ENCODE data around the gene GABRB1. TPM values are rescaled to one million over a fixed set of nuclear protein-coding genes. Genes with fewer than 3 reads are reported as not detected.

The GABRB1 gene
- total RNA-seq, 1 experiment from 2014 or later: not detected

GRCh38 chr4:47219586-47219985, 188.2 kb downstream of the GABRB1 start:
- no peak overlapping the region for H3K9ac ChIP-seq (ENCODE audit: low read length)
- no peak overlapping the region for H3K4me2 ChIP-seq (ENCODE audit: low read length)
- DNase-seq (ENCODE audit: low read depth, low spot score): no peak
- H3K27me3 ChIP-seq (ENCODE audit: insufficient read depth, low read length): 0 out of 2 replicates have a peak, but pooled peaks cover 25% of the 10 kb centered on the region
- no peaks in the 10 kb centered on the region for H3K9me2 ChIP-seq (ENCODE audit: insufficient read depth)
- ChIA-PET RAD21 (ENCODE audit: low non-redundant PET in 1 of 2, low total read pairs in 2 of 2, uncharacterized antibody in 2 of 2, unreplicated experiment in 2 of 2) (no interaction called here), CTCF (no interaction called here), POLR2A (no interaction called here)
- intact Hi-C loops (cut with micrococcal nuclease): no loop called here
- ATAC-seq: no peak
- H3K36me3 ChIP-seq (ENCODE audit: control insufficient read depth in 1 of 2, insufficient read depth in 2 of 2, low read length in 2 of 2): no peaks in the 10 kb centered on the region
- H3K4me1 ChIP-seq (ENCODE audit: control insufficient read depth in 1 of 2, insufficient read depth in 2 of 2, low read length in 2 of 2): no peaks in the 10 kb centered on the region
- no peak overlapping the region for H2AFZ ChIP-seq (ENCODE audit: low read depth, low read length, poor library complexity, severe bottlenecking)
- H4K20me1 ChIP-seq (ENCODE audit: insufficient read depth): no peaks in the 10 kb centered on the region
- H3K79me2 ChIP-seq (ENCODE audit: insufficient read depth, low read length): no peaks in the 10 kb centered on the region
- no peak overlapping the region for H3K4me3 ChIP-seq (replicated peaks in 1 of 2; ENCODE audit: low read depth in 1 of 2, low read length in 2 of 2)
- TF ChIP-seq SIN3A (IDR thresholded peaks at IDR 0.05; ENCODE audit: low read depth): no peak
- no peak overlapping the region for H3K27ac ChIP-seq (ENCODE audit: low read depth, low read length)
- BruUV-seq (replicated peaks): no TSS peak
- H3K9me3 ChIP-seq (ENCODE audit: control insufficient read depth in 1 of 2, insufficient read depth in 1 of 2, low read depth in 1 of 2, low read length in 2 of 2): no peaks in the 10 kb centered on the region

GRCh38 chr4:47221721-47222120, 190.4 kb downstream of the GABRB1 start:
- H3K4me2 ChIP-seq (ENCODE audit: low read length): no peak overlapping the region
- H3K36me3 ChIP-seq (ENCODE audit: control insufficient read depth in 1 of 2, insufficient read depth in 2 of 2, low read length in 2 of 2): no peaks in the 10 kb centered on the region
- RAD21 ChIA-PET (ENCODE audit: low non-redundant PET in 1 of 2, low total read pairs in 2 of 2, uncharacterized antibody in 2 of 2, unreplicated experiment in 2 of 2): no interaction called here
- H3K9me2 ChIP-seq (ENCODE audit: insufficient read depth): no peaks in the 10 kb centered on the region
- no peaks in the 10 kb centered on the region for H3K4me1 ChIP-seq (ENCODE audit: control insufficient read depth in 1 of 2, insufficient read depth in 2 of 2, low read length in 2 of 2)
- no peak overlapping the region for H3K9ac ChIP-seq (ENCODE audit: low read length)
- no peak overlapping the region for H3K27ac ChIP-seq (ENCODE audit: low read depth, low read length)
- no peaks in the 10 kb centered on the region for H4K20me1 ChIP-seq (ENCODE audit: insufficient read depth)
- BruUV-seq (replicated peaks): no TSS peak
- no peak for ATAC-seq
- no peaks in the 10 kb centered on the region for H3K9me3 ChIP-seq (ENCODE audit: control insufficient read depth in 1 of 2, insufficient read depth in 1 of 2, low read depth in 1 of 2, low read length in 2 of 2)
- POLR2A ChIA-PET: no interaction called here
- intact Hi-C loops (cut with micrococcal nuclease): no loop called here
- DNase-seq (ENCODE audit: low read depth, low spot score): no peak
- no peak overlapping the region for H2AFZ ChIP-seq (ENCODE audit: low read depth, low read length, poor library complexity, severe bottlenecking)
- no peaks in the 10 kb centered on the region for H3K79me2 ChIP-seq (ENCODE audit: insufficient read depth, low read length)
- H3K27me3 ChIP-seq (ENCODE audit: insufficient read depth, low read length): 0 out of 2 replicates have a peak, but pooled peaks cover 25% of the 10 kb centered on the region
- CTCF ChIA-PET: no interaction called here
- no peak overlapping the region for H3K4me3 ChIP-seq (replicated peaks in 1 of 2; ENCODE audit: low read depth in 1 of 2, low read length in 2 of 2)
- no peak for TF ChIP-seq SIN3A (IDR thresholded peaks at IDR 0.05; ENCODE audit: low read depth)
- no peak for TF ChIP-seq CTCF (IDR thresholded peaks at IDR 0.05 in 2 of 3, conservative IDR thresholded peaks at IDR 0.05 in 1 of 3; ENCODE audit: borderline replicate concordance in 1 of 3, insufficient read depth in 1 of 3, low read depth in 2 of 3, low read length in 2 of 3)
- no peak for TF ChIP-seq POLR2AphosphoS5 (IDR thresholded peaks at IDR 0.05; ENCODE audit: low read depth, low read length)
- no peak for TF ChIP-seq POLR2A (IDR thresholded peaks at IDR 0.05; ENCODE audit: borderline replicate concordance, extremely low read depth, insufficient read depth, insufficient read length)
- no peak for TF ChIP-seq ATF3 (IDR thresholded peaks at IDR 0.05)
- no peak for TF ChIP-seq EZH2phosphoT487 (IDR thresholded peaks at IDR 0.05; ENCODE audit: borderline replicate concordance)
- TF ChIP-seq ZNF274 (IDR thresholded peaks at IDR 0.05; ENCODE audit: low read depth, low read length): no peak
- TF ChIP-seq MAX (IDR thresholded peaks at IDR 0.05): no peak
- no peak for TF ChIP-seq ZBTB33 (IDR thresholded peaks at IDR 0.05; ENCODE audit: extremely low read depth, insufficient replicate concordance, low read length)
- no peak for TF ChIP-seq REST (IDR thresholded peaks at IDR 0.05; ENCODE audit: low read depth)
- TF ChIP-seq SP1 (IDR thresholded peaks at IDR 0.05; ENCODE audit: low read depth): no peak
- TF ChIP-seq ZFX (IDR thresholded peaks at IDR 0.05): no peak
- TF ChIP-seq RAD21 (IDR thresholded peaks at IDR 0.05; ENCODE audit: low read depth): no peak

All from HCT116 (cell line).